ENCODE data around the gene CYP4B1.
"Not testable (repeated sequence)": the region's sequence is repeated elsewhere in the genome, so short reads cannot be mapped to it uniquely, and the experiment has no call there.

CYP4B1 gene

GRCh38 chr1:46798810-46799209, at the start of gene CYP4B1:
Gene CYP4B1 (plus strand): TSS chr1:46799046. CDS start chr1:46799082, 36 bp downstream.
- no peak for DNase-seq (ENCODE audit: low read depth in 2 of 3, low spot score in 2 of 3)

GRCh38 chr1:46749404-46749803, 49.4 kb upstream of the CYP4B1 start:
- DNase-seq (ENCODE audit: low read depth in 2 of 3, low spot score in 2 of 3), result no peak

GRCh38 chr1:46749921-46750404, 48.9 kb upstream of the CYP4B1 start:
- DNase-seq (ENCODE audit: low read depth in 2 of 3, low spot score in 2 of 3), result no peak

- no peak for DNase-seq (ENCODE audit: low read depth in 2 of 3, low spot score in 2 of 3)
These were observed 44.9 kb upstream of the CYP4B1 start for GRCh38 chr1:46753985-46754384.

GRCh38 chr1:46754707-46755106, 44.1 kb upstream of the CYP4B1 start:
- DNase-seq (ENCODE audit: low read depth in 2 of 3, low spot score in 2 of 3), result not testable (repeated sequence)

GRCh38 chr1:46755121-46755520, 43.7 kb upstream of the CYP4B1 start:
- DNase-seq (ENCODE audit: low read depth in 2 of 3, low spot score in 2 of 3), result no peak

GRCh38 chr1:46757247-46757955, 41.4 kb upstream of the CYP4B1 start:
- no peak for DNase-seq (ENCODE audit: low read depth in 2 of 3, low spot score in 2 of 3)

GRCh38 chr1:46757956-46758528, 40.8 kb upstream of the CYP4B1 start:
- DNase-seq (ENCODE audit: low read depth in 2 of 3, low spot score in 2 of 3), result no peak

- DNase-seq (ENCODE audit: low read depth in 2 of 3, low spot score in 2 of 3), result no peak
These were observed 38.2 kb upstream of the CYP4B1 start for GRCh38 chr1:46760558-46761166.

GRCh38 chr1:46761740-46762139, 37.1 kb upstream of the CYP4B1 start:
- no peak for DNase-seq (ENCODE audit: low read depth in 2 of 3, low spot score in 2 of 3)

GRCh38 chr1:46764402-46764801, 34.4 kb upstream of the CYP4B1 start:
- DNase-seq (ENCODE audit: low read depth in 2 of 3, low spot score in 2 of 3), result no peak

GRCh38 chr1:46767649-46768282, 31.1 kb upstream of the CYP4B1 start:
- DNase-seq (ENCODE audit: low read depth in 2 of 3, low spot score in 2 of 3), result no peak

GRCh38 chr1:46768445-46768844, 30.4 kb upstream of the CYP4B1 start:
- no peak for DNase-seq (ENCODE audit: low read depth in 2 of 3, low spot score in 2 of 3)

GRCh38 chr1:46769028-46769740, 29.7 kb upstream of the CYP4B1 start:
- no peak for DNase-seq (ENCODE audit: low read depth in 2 of 3, low spot score in 2 of 3)

- DNase-seq (ENCODE audit: low read depth in 2 of 3, low spot score in 2 of 3), result no peak
These were observed 28.3 kb upstream of the CYP4B1 start for GRCh38 chr1:46770541-46770940.

GRCh38 chr1:46772571-46772970, 26.3 kb upstream of the CYP4B1 start:
- no peak for DNase-seq (ENCODE audit: low read depth in 2 of 3, low spot score in 2 of 3)

GRCh38 chr1:46774297-46774696, 24.5 kb upstream of the CYP4B1 start:
- no peak for DNase-seq (ENCODE audit: low read depth in 2 of 3, low spot score in 2 of 3)

- not testable (repeated sequence) for DNase-seq (ENCODE audit: low read depth in 2 of 3, low spot score in 2 of 3)
These were observed 20.4 kb upstream of the CYP4B1 start for GRCh38 chr1:46778456-46778855.

GRCh38 chr1:46784666-46785065, 14.2 kb upstream of the CYP4B1 start:
- no peak for DNase-seq (ENCODE audit: low read depth in 2 of 3, low spot score in 2 of 3)

- DNase-seq (ENCODE audit: low read depth in 2 of 3, low spot score in 2 of 3), result not testable (repeated sequence)
These were observed 10.2 kb upstream of the CYP4B1 start for GRCh38 chr1:46788634-46789033.

- DNase-seq (ENCODE audit: low read depth in 2 of 3, low spot score in 2 of 3), result no peak
These were observed 8.3 kb upstream of the CYP4B1 start for GRCh38 chr1:46790446-46791101.

Measured in activated CD8-positive, alpha-beta memory T cell treated with anti-CD3 and anti-CD28 coated beads for 48 hours (primary cell).